DMS114 treated with DMSO at 0.1 percent for 48 hours (cell line): ENCODE results near the gene UTS2R.
"Not testable (repeated sequence)": the region's sequence is repeated elsewhere in the genome, so short reads cannot be mapped to it uniquely, and the experiment has no call there.

ENCODE experiments used
- DNase-seq: peaks from one replicate; lab custom pipeline; 2025; ENCODE audit not compliant: unreplicated experiment; lab: John Stamatoyannopoulos, UW

UTS2R gene

GRCh38 chr17:82334204-82334621 lies 37.4 kb upstream of the UTS2R start:
- DNase-seq = no peak

- no peak for DNase-seq
Measured at GRCh38 chr17:82334622-82335394, 36.8 kb upstream of the UTS2R start.

GRCh38 chr17:82338858-82339633 lies 32.5 kb upstream of the UTS2R start:
- DNase-seq = no peak

DNA sequence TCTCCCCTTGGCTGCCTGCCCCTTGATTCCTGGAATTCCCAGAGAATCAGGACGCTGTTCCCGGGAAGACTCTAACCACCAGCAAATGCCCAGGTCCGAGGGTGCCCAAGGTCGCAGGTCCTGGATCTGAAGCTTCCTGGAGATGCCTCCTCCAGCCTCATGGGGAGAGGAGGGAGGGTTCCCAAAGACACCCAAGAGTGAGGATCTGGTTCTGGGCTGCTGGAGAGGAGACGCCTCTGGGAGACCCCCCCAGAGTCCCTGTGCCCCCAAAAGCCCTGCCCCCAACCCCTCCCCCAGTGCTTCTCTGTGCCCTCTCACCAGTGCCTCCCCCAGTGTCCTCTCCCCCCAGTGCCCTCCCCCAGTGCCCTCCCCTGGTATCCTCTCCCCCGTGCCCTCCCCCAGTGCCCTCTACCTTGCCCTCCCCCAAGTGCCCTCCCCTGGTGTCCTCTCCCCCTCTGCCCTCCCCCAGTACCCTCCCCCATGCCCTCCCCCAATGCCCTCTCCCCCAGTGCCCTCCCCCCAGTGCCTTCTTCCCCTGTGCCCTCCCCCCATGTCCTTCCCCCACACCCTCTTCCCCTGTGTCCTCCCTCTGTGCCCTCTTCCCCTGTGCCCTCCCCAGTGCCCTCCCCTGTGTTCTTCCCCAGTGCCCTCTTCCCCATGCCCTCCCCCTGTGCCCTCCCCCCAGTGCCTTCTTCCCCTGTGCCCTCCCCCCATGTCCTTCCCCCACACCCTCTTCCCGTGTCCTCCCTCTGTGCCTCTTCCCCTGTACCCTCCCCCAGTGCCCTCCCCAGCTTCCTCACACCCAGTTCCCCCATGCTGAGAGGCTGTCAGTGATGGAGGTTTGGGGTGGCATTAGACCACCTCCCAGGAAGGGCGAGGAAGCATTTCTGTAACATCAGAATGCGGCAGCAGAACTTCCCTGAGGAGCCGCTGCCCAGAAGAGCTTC lies 31.7 kb upstream of the UTS2R start:
- DNase-seq = no peak

- no peak for DNase-seq
Measured at GRCh38 chr17:82342361-82343079, 29.0 kb upstream of the UTS2R start.

DNA sequence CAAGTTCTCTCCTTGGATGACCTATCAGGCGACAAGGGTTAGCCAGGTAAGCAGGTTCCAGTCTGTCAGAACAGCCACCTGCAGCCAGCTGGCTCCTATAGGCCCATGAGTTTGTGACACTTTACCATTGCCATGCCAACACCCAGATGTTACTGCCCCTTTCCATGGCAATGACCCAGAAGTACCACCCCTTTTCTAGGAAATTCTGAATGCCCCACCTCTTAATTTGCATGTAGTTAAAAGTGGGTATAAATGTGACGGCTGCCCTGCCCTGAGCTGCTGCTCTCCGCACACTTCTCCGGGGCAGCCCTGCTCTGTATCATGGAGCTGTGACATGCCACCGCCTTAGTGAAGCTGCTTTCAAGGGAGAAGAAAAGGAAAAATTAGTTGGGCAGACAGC lies 28.0 kb upstream of the UTS2R start:
- no peak for DNase-seq

DNA sequence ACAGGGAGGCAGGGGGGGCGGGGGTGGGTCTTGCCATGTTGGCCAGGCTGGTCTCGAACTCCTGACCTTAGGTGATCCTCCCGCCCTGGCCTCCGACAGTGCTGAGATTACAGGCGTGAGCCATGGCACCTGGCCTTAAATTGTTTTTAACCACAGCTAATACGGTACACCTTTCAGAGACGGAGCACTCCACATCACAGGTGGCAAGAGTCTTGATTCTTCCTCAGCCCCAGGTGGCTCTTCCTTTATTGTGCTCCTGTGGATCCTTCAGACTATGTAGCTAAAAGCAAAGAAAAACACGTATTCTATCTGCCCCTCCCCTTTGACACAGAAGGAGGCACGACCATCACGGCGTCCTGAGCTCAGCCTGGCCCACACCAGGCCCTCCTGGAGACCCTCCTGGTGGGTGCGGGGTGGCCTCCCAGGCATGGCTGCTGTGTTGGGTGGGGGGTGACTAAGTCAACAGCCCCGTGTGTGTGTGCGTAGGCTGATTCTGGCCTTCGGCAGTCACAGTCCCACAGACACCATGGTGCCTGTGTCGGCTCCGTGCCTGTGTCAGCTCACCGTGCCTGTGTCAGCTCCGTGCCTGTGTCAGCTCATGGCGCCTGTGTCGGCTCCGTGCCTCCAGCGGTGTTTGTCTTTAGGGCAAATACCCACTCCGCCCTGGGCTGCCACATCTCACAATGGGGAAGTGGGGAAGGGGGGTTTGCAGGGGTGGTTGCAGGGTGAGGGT lies 27.2 kb upstream of the UTS2R start:
- DNase-seq = no peak

DNA sequence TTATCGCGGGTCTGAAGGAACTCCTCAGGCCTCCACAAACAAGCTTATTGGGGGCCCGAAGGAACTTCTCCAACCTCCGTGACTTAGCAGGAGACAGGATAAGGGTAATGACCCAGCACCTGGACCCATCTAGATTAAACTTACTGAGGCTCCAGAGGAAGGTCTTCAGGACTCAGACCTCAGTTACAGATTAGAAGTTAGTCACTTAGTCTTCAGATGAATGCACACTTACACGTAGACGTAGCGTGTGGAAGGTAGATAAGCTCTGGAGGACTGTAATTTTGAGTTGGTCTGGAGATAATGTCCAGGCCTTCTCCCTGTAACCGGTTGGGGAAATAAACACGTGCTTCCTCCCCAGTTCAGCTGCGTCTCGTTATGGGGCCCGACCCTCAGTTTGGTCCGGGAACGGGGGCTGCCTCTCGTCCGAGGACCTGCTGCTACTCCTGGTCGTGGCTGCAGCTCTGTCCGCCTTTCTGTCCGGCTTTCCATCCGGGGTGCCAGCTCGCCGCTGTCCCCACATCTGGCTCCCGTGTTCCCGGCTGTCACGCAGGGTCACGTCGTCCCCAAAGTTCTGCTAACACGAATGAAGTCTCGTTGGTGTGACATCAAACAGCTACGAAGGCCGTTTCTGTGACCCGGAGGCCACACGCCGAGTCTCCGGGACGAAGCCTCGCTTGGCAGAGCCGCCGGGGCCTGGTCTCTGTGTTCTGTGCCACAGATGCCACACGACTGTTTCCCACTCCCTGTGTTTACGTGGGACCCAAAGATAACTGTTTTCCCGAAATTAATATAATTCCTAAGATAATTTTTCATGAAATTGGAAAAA lies 26.2 kb upstream of the UTS2R start:
- no peak for DNase-seq

DNA sequence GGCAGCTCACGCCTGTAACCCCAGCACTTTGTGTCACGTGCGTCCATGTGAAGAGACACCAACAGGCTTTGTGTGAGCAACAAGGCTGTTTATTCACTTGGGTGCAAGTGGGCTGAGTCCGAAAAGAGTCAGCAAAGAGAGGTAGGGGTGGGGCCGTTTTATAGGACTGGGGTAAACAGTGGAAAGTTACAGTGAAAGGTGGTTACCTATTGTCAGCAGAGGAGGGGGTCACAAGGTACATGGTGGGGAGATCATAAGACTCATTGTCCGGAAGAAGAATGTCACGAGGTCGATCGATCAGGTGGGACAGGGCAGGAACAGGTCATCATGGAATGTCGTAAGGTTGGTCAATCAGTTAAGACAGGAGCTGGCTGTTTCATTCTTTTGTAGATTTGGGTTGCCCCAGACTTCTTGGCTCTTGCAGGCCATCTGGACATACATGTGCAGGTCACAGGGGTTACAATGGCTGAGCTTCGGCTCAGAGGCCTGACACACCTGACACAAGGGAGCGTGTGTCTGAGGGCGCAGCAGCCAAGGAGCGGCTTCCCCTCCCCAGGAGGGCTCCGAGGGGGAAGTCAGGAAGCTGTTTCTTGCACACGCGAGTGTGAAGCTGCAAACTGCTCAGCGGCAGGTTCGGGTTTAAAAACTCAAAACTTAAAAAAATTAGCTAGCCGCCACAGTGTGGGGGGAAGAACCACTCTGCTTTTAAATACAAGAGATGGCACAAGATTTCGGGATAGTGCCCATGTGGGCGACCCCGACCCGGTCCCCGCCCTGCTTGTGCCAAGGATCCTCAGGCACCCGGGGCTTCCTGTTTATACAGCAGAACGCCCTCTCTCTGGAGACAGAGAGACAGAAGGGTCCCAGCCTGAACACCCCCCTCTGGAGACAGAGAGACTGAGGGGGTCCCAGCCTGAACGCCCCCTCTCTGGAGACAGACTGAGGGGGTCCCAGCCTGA lies 24.9 kb upstream of the UTS2R start:
- no peak for DNase-seq

DNA sequence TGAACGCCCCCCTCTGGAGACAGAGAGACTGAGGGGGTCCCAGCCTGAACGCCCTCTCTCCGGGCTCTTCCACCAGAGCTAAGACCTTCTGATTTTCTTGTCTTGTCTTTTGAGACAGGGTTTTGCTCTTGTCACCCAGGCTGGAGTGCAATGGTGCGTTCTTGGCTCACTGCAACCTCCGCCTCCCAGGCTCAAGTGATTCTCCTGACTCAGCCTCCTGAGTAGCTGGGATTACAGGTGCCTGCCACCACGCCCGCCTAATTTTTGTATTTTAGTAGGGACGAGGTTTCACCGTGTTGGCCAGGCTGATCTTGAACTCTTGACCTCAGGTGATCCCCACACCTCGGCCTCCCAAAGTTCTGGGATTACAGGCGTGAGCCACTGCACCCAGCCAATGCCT lies 23.6 kb upstream of the UTS2R start:
- DNase-seq = not testable (repeated sequence)

- no peak for DNase-seq
Measured at GRCh38 chr17:82348434-82348833, 23.1 kb upstream of the UTS2R start.

- no peak for DNase-seq
Measured at GRCh38 chr17:82348866-82349265, 22.7 kb upstream of the UTS2R start.

DNA sequence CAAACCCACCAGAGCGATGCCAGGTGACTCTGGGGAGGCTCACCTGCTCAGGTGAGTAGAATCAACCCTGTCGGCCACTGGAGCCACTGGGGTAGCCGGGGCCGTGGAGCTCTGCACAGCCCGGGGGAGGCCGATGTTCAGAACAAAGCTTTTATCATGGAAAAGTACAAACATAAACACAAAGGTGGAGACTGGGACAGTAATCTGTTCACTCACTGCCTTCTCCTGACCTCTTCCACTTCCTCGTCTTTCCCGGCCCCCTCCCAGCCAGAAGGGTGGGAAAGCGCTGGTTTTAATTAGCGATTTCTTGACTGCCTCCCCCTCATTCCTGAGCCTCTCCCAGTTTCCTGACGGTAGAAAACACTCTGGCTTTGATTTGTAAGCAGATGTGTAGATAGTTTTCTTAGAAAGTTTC lies 22.3 kb upstream of the UTS2R start:
- no peak for DNase-seq

- DNase-seq = no peak
Measured at GRCh38 chr17:82350182-82351030, 21.2 kb upstream of the UTS2R start.

- DNase-seq = no peak
Measured at GRCh38 chr17:82351254-82351712, 20.3 kb upstream of the UTS2R start.

DNA sequence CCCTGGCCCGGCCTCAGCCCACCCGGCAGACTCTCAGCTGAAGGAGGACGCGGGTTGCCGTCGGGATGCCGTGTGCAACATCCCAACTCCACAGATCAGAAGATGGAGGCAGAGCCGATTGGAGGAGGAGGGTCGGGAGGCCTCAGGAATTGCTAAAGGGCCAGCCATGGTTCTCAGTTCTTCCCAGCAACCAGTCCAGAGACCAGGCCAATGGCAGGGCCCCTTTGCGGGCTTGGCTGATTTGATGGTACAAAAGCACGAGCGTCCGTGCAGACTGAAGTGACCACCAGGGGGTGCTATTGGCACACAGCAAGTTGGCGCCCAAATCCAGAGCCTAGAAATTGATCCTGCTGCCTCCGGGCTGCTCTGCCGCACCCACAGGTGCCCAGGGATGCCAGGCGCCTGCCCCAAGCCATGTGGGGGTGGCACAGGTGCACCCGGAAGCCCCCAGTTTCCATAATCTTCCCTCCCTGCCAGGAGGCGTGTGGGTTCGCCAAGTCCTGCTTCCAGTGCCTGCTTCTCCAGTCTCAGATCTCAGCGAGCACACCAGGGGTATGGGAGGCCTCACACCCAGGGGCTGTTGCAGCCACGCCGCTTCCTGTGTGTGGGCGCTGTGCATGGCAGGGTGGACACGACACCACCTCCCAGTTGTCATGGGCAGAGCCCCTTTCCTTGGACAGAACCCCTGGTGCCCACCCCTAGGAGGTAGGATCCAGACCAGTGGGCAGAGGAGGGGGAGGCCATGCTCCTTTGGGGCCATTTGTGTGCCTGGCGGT lies 19.7 kb upstream of the UTS2R start:
- peak; percentile 68 for DNase-seq
